OCI-LY1 (cell line): Measurements from ENCODE around the gene ARHGEF6.

ENCODE experiments used
- H2AFZ ChIP-seq: fragments of 200-600 bp; sonication (generic), shearing (Covaris generic); 2 replicates; pipeline ENCODE4 v1.6.0; 2014; ENCODE audit warnings: antibody characterized with exemption, mild to moderate bottlenecking, low read length
- H3F3A ChIP-seq: fragments of 200-600 bp; sonication (generic), shearing (Covaris generic); 2 replicates; pipeline ENCODE4 v1.6.0; 2014; ENCODE audit warnings: mild to moderate bottlenecking, antibody characterized with exemption, low read length, moderate library complexity; ENCODE audit not compliant: insufficient read depth
- H3K27ac ChIP-seq: fragments of 200-600 bp; sonication (generic); 2 replicates; pipeline ENCODE4 v1.5.1; 2014; ENCODE audit warnings: low read length, mixed run types, mild to moderate bottlenecking, low read depth; ENCODE audit not compliant: poor library complexity, severe bottlenecking
- H3K27me3 ChIP-seq: fragments of 200-600 bp; sonication (generic); 2 replicates; pipeline ENCODE4 v1.6.0; 2014; ENCODE audit warnings: antibody characterized with exemption, mild to moderate bottlenecking, low read length, moderate library complexity; ENCODE audit not compliant: insufficient read depth
- H3K36me3 ChIP-seq: fragments of 200-600 bp; sonication (generic); 2 replicates; pipeline ENCODE4 v1.6.1; 2014; ENCODE audit warnings: mild to moderate bottlenecking, antibody characterized with exemption, low read length, moderate library complexity, mixed read lengths; ENCODE audit not compliant: insufficient read depth
- H3K4me1 ChIP-seq: fragments of 200-600 bp; sonication (generic); 2 replicates; pipeline ENCODE4 v1.5.1; 2014; ENCODE audit warnings: mild to moderate bottlenecking, low read length, moderate library complexity; ENCODE audit not compliant: insufficient read depth, severe bottlenecking
- H3K4me2 ChIP-seq: fragments of 200-600 bp; sonication (generic), shearing (Covaris generic); 2 replicates; pipeline ENCODE4 v1.6.1; 2014; ENCODE audit warnings: low read length
- H3K4me3 ChIP-seq: fragments of 200-600 bp; sonication (generic); 2 replicates; pipeline ENCODE4 v1.5.1; 2014; ENCODE audit warnings: low read length, low read depth, mild to moderate bottlenecking, mixed read lengths; ENCODE audit not compliant: poor library complexity, severe bottlenecking
- H3K79me2 ChIP-seq: fragments of 200-600 bp; shearing (Covaris generic); 2 replicates; pipeline ENCODE4 v1.6.1; 2016; ENCODE audit warnings: mixed run types, low read length, mixed read lengths; ENCODE audit not compliant: insufficient read depth
- H3K9ac ChIP-seq: fragments of 200-600 bp; sonication (generic), shearing (Covaris generic); 2 replicates; pipeline ENCODE4 v1.6.1; 2014; ENCODE audit warnings: mild to moderate bottlenecking, low read length, mixed read lengths
- H3K9me2 ChIP-seq: fragments of 200-600 bp; sonication (generic), shearing (Covaris generic); 2 replicates; pipeline ENCODE4 v1.6.1; 2014; ENCODE audit warnings: low read depth, mild to moderate bottlenecking, low read length, mixed read lengths
- H3K9me3 ChIP-seq: fragments of 200-600 bp; shearing (Covaris generic); 2 replicates; pipeline ENCODE4 v1.6.1; 2014; ENCODE audit warnings: low read length, mixed read lengths
- H4K20me1 ChIP-seq: fragments of 200-600 bp; sonication (generic), shearing (Covaris generic); 2 replicates; pipeline ENCODE4 v1.6.0; 2016; ENCODE audit warnings: mild to moderate bottlenecking, low read length; ENCODE audit not compliant: insufficient read depth
- EZH2 ChIP-seq: fragments of 200-600 bp; sonication (generic), shearing (Covaris generic); IDR thresholded peaks from 2 replicates; pipeline ENCODE4 v1.8.0; 2017; ENCODE audit warnings: borderline replicate concordance, mixed run types, mild to moderate bottlenecking, antibody characterized with exemption, low read length, moderate library complexity, mixed read lengths
- TF ChIP-seq, protein P1 (sequence below): fragments of 200-600 bp; sonication (generic), shearing (Covaris generic); IDR thresholded peaks from 2 replicates; pipeline ENCODE4 v1.5.1; 2017; ENCODE audit warnings: mild to moderate bottlenecking, antibody characterized with exemption, low read length, moderate library complexity, mixed read lengths

ARHGEF6 gene

DNA sequence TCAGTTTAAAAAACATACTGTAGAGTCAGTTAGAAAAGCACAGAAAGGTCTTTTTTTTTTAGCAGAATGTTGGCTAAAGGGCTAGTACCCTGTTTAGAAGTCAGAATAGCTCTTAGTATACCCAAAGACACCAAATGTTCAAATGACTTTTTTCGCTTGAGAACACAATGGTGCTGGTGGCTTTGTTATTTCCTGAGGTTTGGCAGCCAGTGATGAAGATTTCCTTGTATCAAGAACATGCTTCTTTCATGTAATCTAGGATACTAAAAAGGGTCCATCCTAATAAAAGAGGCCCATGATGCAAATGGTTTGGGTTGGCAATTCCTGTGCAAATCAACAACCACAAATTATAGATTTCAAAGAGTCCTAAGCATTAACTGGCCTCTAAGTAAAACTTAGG is 153.8 kb downstream of the ARHGEF6 start:
- Histone ChIP-seq H3K4me3 (no peak overlapping the region), H3K9me2 (no peaks in the 10 kb centered on the region), H3K36me3 (no peaks in the 10 kb centered on the region), H3F3A (no peaks in the 10 kb centered on the region), H4K20me1 (no peaks in the 10 kb centered on the region), H2AFZ (no peak overlapping the region), H3K9ac (no peak overlapping the region), H3K79me2 (no peaks in the 10 kb centered on the region), H3K4me1 (no peaks in the 10 kb centered on the region), H3K27me3 (no peaks in the 10 kb centered on the region), H3K27ac (no peak overlapping the region), H3K4me2 (no peak overlapping the region), H3K9me3 (no peaks in the 10 kb centered on the region)
- TF ChIP-seq, protein P1, sequence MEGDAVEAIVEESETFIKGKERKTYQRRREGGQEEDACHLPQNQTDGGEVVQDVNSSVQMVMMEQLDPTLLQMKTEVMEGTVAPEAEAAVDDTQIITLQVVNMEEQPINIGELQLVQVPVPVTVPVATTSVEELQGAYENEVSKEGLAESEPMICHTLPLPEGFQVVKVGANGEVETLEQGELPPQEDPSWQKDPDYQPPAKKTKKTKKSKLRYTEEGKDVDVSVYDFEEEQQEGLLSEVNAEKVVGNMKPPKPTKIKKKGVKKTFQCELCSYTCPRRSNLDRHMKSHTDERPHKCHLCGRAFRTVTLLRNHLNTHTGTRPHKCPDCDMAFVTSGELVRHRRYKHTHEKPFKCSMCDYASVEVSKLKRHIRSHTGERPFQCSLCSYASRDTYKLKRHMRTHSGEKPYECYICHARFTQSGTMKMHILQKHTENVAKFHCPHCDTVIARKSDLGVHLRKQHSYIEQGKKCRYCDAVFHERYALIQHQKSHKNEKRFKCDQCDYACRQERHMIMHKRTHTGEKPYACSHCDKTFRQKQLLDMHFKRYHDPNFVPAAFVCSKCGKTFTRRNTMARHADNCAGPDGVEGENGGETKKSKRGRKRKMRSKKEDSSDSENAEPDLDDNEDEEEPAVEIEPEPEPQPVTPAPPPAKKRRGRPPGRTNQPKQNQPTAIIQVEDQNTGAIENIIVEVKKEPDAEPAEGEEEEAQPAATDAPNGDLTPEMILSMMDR, result no peak
- TF ChIP-seq EZH2, result no peak

GRCh38 chrX:136626237-136626636 is 154.5 kb downstream of the ARHGEF6 start:
- Histone ChIP-seq H3K4me1 (no peaks in the 10 kb centered on the region), H3K4me3 (no peak overlapping the region), H4K20me1 (no peaks in the 10 kb centered on the region), H2AFZ (no peak overlapping the region), H3K27ac (no peak overlapping the region), H3K36me3 (no peaks in the 10 kb centered on the region), H3K9me3 (no peaks in the 10 kb centered on the region), H3F3A (no peaks in the 10 kb centered on the region), H3K9me2 (no peaks in the 10 kb centered on the region), H3K79me2 (no peaks in the 10 kb centered on the region), H3K9ac (no peak overlapping the region), H3K27me3 (no peaks in the 10 kb centered on the region), H3K4me2 (no peak overlapping the region)
- TF ChIP-seq, protein P1, result no peak
- TF ChIP-seq EZH2, result no peak

DNA sequence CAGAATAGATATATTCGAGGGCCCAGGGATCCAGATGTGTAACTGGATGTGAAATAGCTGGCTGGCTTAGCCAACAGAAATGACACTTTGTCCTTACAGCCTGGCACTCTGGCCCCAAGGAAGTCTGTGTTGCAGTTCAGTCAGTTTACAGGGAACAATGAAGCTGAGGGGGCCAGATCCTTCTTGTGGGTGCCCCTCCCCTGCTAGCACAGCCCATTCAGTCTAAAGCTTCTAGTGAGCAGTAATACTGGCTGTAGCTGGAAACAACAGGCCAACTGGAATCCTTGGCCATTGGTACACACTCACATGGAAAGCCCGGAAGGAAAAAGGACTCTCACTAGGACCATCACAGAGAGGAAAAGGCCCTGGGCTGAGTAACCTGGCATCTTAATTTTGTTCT is 155.5 kb downstream of the ARHGEF6 start:
- Histone ChIP-seq H3K4me2 (no peak overlapping the region), H3K27ac (no peak overlapping the region), H3K9ac (no peak overlapping the region), H4K20me1 (no peaks in the 10 kb centered on the region), H3K79me2 (no peaks in the 10 kb centered on the region), H3K9me3 (no peaks in the 10 kb centered on the region), H3K27me3 (no peaks in the 10 kb centered on the region), H3K4me1 (no peaks in the 10 kb centered on the region), H3F3A (no peaks in the 10 kb centered on the region), H3K4me3 (no peak overlapping the region), H3K36me3 (no peaks in the 10 kb centered on the region), H2AFZ (no peak overlapping the region), H3K9me2 (no peaks in the 10 kb centered on the region)
- TF ChIP-seq EZH2, result no peak
- TF ChIP-seq, protein P1, result no peak
